ENCODE measurements around the gene RHEX. TPM values are rescaled to one million over a fixed set of nuclear protein-coding genes. Genes with fewer than 3 reads are reported as not detected.

RHEX gene
- total RNA-seq, 1 donor from 2014 or later: not detected

DNA sequence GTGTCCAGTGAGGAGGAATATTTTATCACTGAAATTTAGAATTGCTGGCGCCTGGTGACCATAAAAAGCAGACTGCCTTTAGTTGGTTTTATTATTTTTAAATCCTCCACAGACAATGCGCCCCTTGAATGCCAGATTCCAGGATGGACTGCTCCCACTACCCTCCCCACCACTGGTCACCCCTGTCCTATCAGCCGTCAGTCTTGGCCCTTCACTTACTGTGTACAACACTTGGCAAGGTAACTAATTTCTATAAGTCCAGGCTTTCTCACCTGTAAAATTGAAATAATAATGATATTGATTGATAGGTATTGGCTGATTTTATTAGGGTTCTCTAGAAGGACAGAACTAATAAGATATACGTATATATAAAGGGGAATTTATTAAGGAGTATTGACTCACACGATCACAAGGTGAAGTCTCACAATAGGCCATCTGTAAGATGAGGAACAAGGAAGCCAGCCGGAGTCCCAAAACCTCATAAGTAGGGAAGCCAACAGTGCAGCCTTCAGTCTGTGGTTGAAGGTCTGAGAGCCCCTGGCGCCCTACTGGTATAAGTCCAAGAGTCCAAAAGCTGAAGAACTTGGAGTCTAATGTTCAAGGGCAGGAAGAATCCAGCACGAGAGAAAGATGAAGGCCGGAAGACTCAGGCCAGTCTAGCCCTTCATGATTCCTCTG lies 17.8 kb downstream of the RHEX start:
- no peaks in the 10 kb centered on the region for H3K79me2 ChIP-seq (ENCODE audit: low read depth)
- peaks cover 6% of the 10 kb centered on the region for H3K4me1 ChIP-seq
- Mint-ChIP-seq H3K27me3 (ENCODE audit: insufficient read depth, low read depth) (peaks cover 3% of the 10 kb centered on the region), H3K36me3 (no peaks in the 10 kb centered on the region), H3K4me3 (no peak overlapping the region), H3K27ac (no peak overlapping the region), H3K4me1 (peaks cover 18% of the 10 kb centered on the region), H3K9me3 (no peaks in the 10 kb centered on the region)
- H3K27me3 ChIP-seq: no peaks in the 10 kb centered on the region
- no peak overlapping the region for H3K9ac ChIP-seq
- H2AFZ ChIP-seq (replicated peaks): no peak overlapping the region
- no peak overlapping the region for H3K4me2 ChIP-seq
- no peaks in the 10 kb centered on the region for H3K9me3 ChIP-seq (ENCODE audit: low read depth)
- H4K20me1 ChIP-seq (ENCODE audit: low read depth): no peaks in the 10 kb centered on the region
- no peak for TF ChIP-seq EZH2 (IDR thresholded peaks at IDR 0.05)
- DNase-seq (ENCODE audit: low spot score): no peak
- H3F3A ChIP-seq (ENCODE audit: low read depth): no peaks in the 10 kb centered on the region
- H3K4me3 ChIP-seq: no peak overlapping the region
- no peak overlapping the region for H3K27ac ChIP-seq
- no peaks in the 10 kb centered on the region for H3K36me3 ChIP-seq

DNA sequence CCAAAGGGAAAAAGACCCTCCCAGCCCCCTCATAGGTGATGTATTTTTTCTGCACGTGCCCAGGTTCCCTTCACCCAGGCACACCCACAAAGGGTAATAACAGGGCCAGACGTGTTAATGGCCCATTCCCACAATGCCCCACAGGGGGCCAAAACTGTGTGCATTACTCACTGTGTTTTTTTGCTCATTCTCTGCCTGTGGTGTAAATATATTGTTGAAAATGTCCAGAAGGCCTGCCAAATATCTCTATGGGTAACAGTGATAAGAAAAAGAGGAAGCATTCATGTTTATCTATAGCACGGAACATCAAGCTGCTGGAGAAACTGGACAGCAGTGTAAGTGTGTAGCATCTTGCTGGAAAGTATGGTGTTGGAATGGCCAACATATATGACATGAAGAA lies 21.9 kb downstream of the RHEX start:
- Histone ChIP-seq H3K4me3 (no peak overlapping the region), H3K4me1 (no peaks in the 10 kb centered on the region), H3K36me3 (no peaks in the 10 kb centered on the region), H3K79me2 (ENCODE audit: low read depth) (no peaks in the 10 kb centered on the region), H2AFZ (replicated peaks) (no peak overlapping the region), H4K20me1 (ENCODE audit: low read depth) (no peaks in the 10 kb centered on the region), H3K9ac (no peak overlapping the region), H3K27ac (no peak overlapping the region), H3K4me2 (no peak overlapping the region), H3K9me3 (ENCODE audit: low read depth) (no peaks in the 10 kb centered on the region), H3K27me3 (no peaks in the 10 kb centered on the region), H3F3A (ENCODE audit: low read depth) (no peaks in the 10 kb centered on the region)
- H3K4me1 Mint-ChIP-seq: peaks cover 4% of the 10 kb centered on the region
- no peaks in the 10 kb centered on the region for H3K36me3 Mint-ChIP-seq
- no peak for DNase-seq (ENCODE audit: low spot score)
- no peak for TF ChIP-seq EZH2phosphoT487 (IDR thresholded peaks at IDR 0.05)
- H3K9me3 Mint-ChIP-seq: no peaks in the 10 kb centered on the region
- no peak overlapping the region for H3K27ac Mint-ChIP-seq
- no peak overlapping the region for H3K4me3 Mint-ChIP-seq
- H3K27me3 Mint-ChIP-seq (ENCODE audit: insufficient read depth, low read depth): no peaks in the 10 kb centered on the region

GRCh38 chr1:206075786-206076755 lies 23.1 kb downstream of the RHEX start:
- H3K27me3 Mint-ChIP-seq (ENCODE audit: insufficient read depth, low read depth): no peaks in the 10 kb centered on the region
- H3K4me3 Mint-ChIP-seq: no peak overlapping the region
- Histone ChIP-seq H3K36me3 (no peaks in the 10 kb centered on the region), H3K79me2 (ENCODE audit: low read depth) (no peaks in the 10 kb centered on the region), H3K4me1 (no peaks in the 10 kb centered on the region), H3K4me2 (no peak overlapping the region), H3K4me3 (no peak overlapping the region), H3K27me3 (no peaks in the 10 kb centered on the region), H4K20me1 (ENCODE audit: low read depth) (no peaks in the 10 kb centered on the region), H2AFZ (replicated peaks) (no peak overlapping the region), H3K9ac (no peak overlapping the region), H3K9me3 (ENCODE audit: low read depth) (no peaks in the 10 kb centered on the region), H3F3A (ENCODE audit: low read depth) (no peaks in the 10 kb centered on the region), H3K27ac (no peak overlapping the region)
- H3K27ac Mint-ChIP-seq: no peak overlapping the region
- H3K4me1 Mint-ChIP-seq: peaks cover 4% of the 10 kb centered on the region
- DNase-seq (ENCODE audit: low spot score): no peak
- no peak for TF ChIP-seq EZH2 (IDR thresholded peaks at IDR 0.05)
- TF ChIP-seq EZH2phosphoT487 (IDR thresholded peaks at IDR 0.05): no peak
- TF ChIP-seq, protein P1, sequence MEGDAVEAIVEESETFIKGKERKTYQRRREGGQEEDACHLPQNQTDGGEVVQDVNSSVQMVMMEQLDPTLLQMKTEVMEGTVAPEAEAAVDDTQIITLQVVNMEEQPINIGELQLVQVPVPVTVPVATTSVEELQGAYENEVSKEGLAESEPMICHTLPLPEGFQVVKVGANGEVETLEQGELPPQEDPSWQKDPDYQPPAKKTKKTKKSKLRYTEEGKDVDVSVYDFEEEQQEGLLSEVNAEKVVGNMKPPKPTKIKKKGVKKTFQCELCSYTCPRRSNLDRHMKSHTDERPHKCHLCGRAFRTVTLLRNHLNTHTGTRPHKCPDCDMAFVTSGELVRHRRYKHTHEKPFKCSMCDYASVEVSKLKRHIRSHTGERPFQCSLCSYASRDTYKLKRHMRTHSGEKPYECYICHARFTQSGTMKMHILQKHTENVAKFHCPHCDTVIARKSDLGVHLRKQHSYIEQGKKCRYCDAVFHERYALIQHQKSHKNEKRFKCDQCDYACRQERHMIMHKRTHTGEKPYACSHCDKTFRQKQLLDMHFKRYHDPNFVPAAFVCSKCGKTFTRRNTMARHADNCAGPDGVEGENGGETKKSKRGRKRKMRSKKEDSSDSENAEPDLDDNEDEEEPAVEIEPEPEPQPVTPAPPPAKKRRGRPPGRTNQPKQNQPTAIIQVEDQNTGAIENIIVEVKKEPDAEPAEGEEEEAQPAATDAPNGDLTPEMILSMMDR (IDR thresholded peaks at IDR 0.05): no peak
- no peaks in the 10 kb centered on the region for H3K36me3 Mint-ChIP-seq
- no peaks in the 10 kb centered on the region for H3K9me3 Mint-ChIP-seq

DNA sequence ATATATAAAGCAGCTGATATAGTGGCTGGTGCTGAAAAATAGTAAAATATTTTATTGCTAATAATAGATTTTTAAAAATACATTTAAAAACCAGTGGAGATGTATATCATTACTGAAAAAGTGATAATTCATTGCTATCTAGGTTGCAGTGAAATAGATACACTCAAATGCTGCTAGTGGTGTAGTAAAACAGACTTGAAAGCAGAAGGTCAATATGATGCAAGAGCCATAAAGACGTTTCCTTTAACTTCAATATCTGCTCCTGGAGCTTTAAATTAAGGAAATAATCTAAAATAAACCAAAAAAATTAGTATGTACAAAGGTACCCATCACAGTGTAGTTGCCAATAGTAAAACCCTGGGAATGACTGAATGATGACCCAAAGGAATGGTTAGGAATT lies 26.2 kb downstream of the RHEX start:
- Histone ChIP-seq H3K9me3 (ENCODE audit: low read depth) (no peaks in the 10 kb centered on the region), H4K20me1 (ENCODE audit: low read depth) (no peaks in the 10 kb centered on the region), H3K4me1 (no peaks in the 10 kb centered on the region), H3K9ac (no peak overlapping the region), H3K36me3 (no peaks in the 10 kb centered on the region), H3K4me3 (no peak overlapping the region), H3K27ac (no peak overlapping the region), H3K4me2 (no peak overlapping the region), H3K79me2 (ENCODE audit: low read depth) (no peaks in the 10 kb centered on the region), H3F3A (ENCODE audit: low read depth) (no peaks in the 10 kb centered on the region), H3K27me3 (no peaks in the 10 kb centered on the region), H2AFZ (replicated peaks) (no peak overlapping the region)
- Mint-ChIP-seq H3K4me1 (peaks cover 4% of the 10 kb centered on the region), H3K4me3 (no peak overlapping the region), H3K27ac (no peak overlapping the region), H3K36me3 (no peaks in the 10 kb centered on the region), H3K9me3 (no peaks in the 10 kb centered on the region), H3K27me3 (ENCODE audit: insufficient read depth, low read depth) (peaks cover 4% of the 10 kb centered on the region)
- DNase-seq (ENCODE audit: low spot score): no peak
- TF ChIP-seq EZH2phosphoT487 (IDR thresholded peaks at IDR 0.05): no peak
- TF ChIP-seq, protein P1 (IDR thresholded peaks at IDR 0.05): no peak
- TF ChIP-seq EZH2 (IDR thresholded peaks at IDR 0.05): no peak

Measured in neural progenitor cell (in vitro differentiated cells).